ENCODE data around the gene HES2.

- TF ChIP-seq KAT8 (IDR thresholded peaks at IDR 0.05; ENCODE audit: low read depth) (no peak), DDX20 (tag; IDR thresholded peaks at IDR 0.05; ENCODE audit: low read depth) (no peak), E2F1 (CRISPR knock-in tag; IDR thresholded peaks at IDR 0.05) (peak; percentile 59; the same call in 1 of the 2 replicates), CTCF (IDR thresholded peaks at IDR 0.05 in 2 of 3, conservative IDR thresholded peaks at IDR 0.05 in 1 of 3; ENCODE audit: insufficient read depth in 2 of 3, low read depth in 1 of 3, low read length in 3 of 3) (peak; percentile 27 to 46 (median 30); a peak in 3 of 6 replicates), MAX (CRISPR knock-in tag; IDR thresholded peaks at IDR 0.05) (peak; percentile 98)
These were observed 26.1 kb downstream of the HES2 start, which contains the start of gene ACOT7 for GRCh38 chr1:6393400-6394187.

Measured in K562 (cell line).